HUES64 (cell line): Measurements from ENCODE around the gene MOB3A.

ENCODE experiments used
- H3K27ac ChIP-seq: 2 replicates; pipeline ENCODE4 v1.7.0; 2013; ENCODE audit warnings: low read depth, low read length, inconsistent platforms
- H3K27me3 ChIP-seq: 2 replicates; pipeline ENCODE4 v1.6.1; 2013; ENCODE audit warnings: mild to moderate bottlenecking, low read length; ENCODE audit not compliant: insufficient read depth
- H3K36me3 ChIP-seq: 2 replicates; pipeline ENCODE4 v1.6.1; 2013; ENCODE audit warnings: mild to moderate bottlenecking, low read length; ENCODE audit not compliant: insufficient read depth
- H3K4me1 ChIP-seq: 2 replicates; pipeline ENCODE4 v1.6.1; 2013; ENCODE audit warnings: mild to moderate bottlenecking, low read length, moderate library complexity; ENCODE audit not compliant: insufficient read depth
- H3K4me3 ChIP-seq: 2 replicates; pipeline ENCODE4 v1.5.1; 2013; ENCODE audit warnings: mild to moderate bottlenecking, low read length, moderate library complexity
- H3K9ac ChIP-seq: 2 replicates; pipeline ENCODE4 v1.6.1; 2013; ENCODE audit warnings: mild to moderate bottlenecking, low read depth, low read length
- H3K9me3 ChIP-seq: 2 replicates; pipeline ENCODE4 v1.6.1; 2013; ENCODE audit warnings: low read depth, low read length; ENCODE audit not compliant: insufficient read depth
- WGBS: fragments of 150-250, 120-280 bp; methylation state at CpG from one replicate; pipeline ENCODE4 v1.1.7; 2013; ENCODE audit warnings: missing lambda C conversion rate; 5-methylcytosine and 5-hydroxymethylcytosine counted together

MOB3A gene

GRCh38 chr19:2051773-2052704, 44.1 kb downstream of the MOB3A start:
- Histone ChIP-seq H3K4me3 (peak overlapping the region; percentile 53; the same call in 1 of the 2 replicates), H3K36me3 (peaks cover under 1% of the 10 kb centered on the region; the same call in 1 of the 2 replicates), H3K27ac (no peak overlapping the region), H3K4me1 (no peaks in the 10 kb centered on the region), H3K9me3 (no peaks in the 10 kb centered on the region), H3K9ac (no peak overlapping the region), H3K27me3 (no peaks in the 10 kb centered on the region)
- WGBS: 90% methylated on average over 18 of the region's 18 CpGs

GRCh38 chr19:2050991-2051772, 44.9 kb downstream of the MOB3A start, which contains the start of gene MKNK2:
MKNK2 (minus strand) TSS chr19:2051244; CDS start chr19:2050851, 393 bp downstream.
- H3K4me3 ChIP-seq: peak within 1 kb of the TSS; percentile 94
- H3K4me1 ChIP-seq: no peaks in the 10 kb centered on the region
- peak within 1 kb of the TSS; percentile 80 for H3K9ac ChIP-seq
- peaks cover 7% of the 10 kb centered on the region; the same call in 1 of the 2 replicates for H3K36me3 ChIP-seq
- 3% methylated on average over 93 of the region's 93 CpGs for WGBS
- H3K9me3 ChIP-seq: no peaks in the 10 kb centered on the region
- no peaks in the 10 kb centered on the region for H3K27me3 ChIP-seq
- H3K27ac ChIP-seq: 0 out of 2 replicates have a peak within 1 kb of the TSS, but pooled peaks have one; percentile 5

GRCh38 chr19:2050349-2050990, 45.7 kb downstream of the MOB3A start:
- Histone ChIP-seq H3K9me3 (no peaks in the 10 kb centered on the region), H3K27me3 (no peaks in the 10 kb centered on the region), H3K4me3 (peak overlapping the region; percentile 94), H3K36me3 (peaks cover 13% of the 10 kb centered on the region), H3K4me1 (no peaks in the 10 kb centered on the region), H3K9ac (peak overlapping the region; percentile 80), H3K27ac (0 out of 2 replicates have a peak overlapping the region, but pooled peaks have one; percentile 5)
- WGBS: under 1% methylated on average over 49 of the region's 49 CpGs

- Histone ChIP-seq H3K36me3 (peaks cover 19% of the 10 kb centered on the region), H3K9me3 (no peaks in the 10 kb centered on the region), H3K4me3 (peak overlapping the region; percentile 94), H3K4me1 (no peaks in the 10 kb centered on the region), H3K9ac (peak overlapping the region; percentile 80), H3K27ac (no peak overlapping the region), H3K27me3 (no peaks in the 10 kb centered on the region)
- 6% methylated on average over 15 of the region's 16 CpGs for WGBS
Measured at GRCh38 chr19:2049741-2050348, 46.3 kb downstream of the MOB3A start.

- WGBS: 89% methylated on average over 27 of the region's 27 CpGs
- Histone ChIP-seq H3K9ac (no peak overlapping the region; the same call in 1 of the 2 replicates), H3K4me3 (peak overlapping the region; percentile 94), H3K27ac (no peak overlapping the region), H3K4me1 (no peaks in the 10 kb centered on the region), H3K27me3 (no peaks in the 10 kb centered on the region), H3K36me3 (peaks cover 24% of the 10 kb centered on the region), H3K9me3 (no peaks in the 10 kb centered on the region)
Measured at GRCh38 chr19:2048959-2049740, 47.0 kb downstream of the MOB3A start.

GRCh38 chr19:2048104-2048958, 47.8 kb downstream of the MOB3A start:
- Histone ChIP-seq H3K9me3 (no peaks in the 10 kb centered on the region), H3K36me3 (peaks cover 24% of the 10 kb centered on the region), H3K27ac (no peak overlapping the region), H3K4me3 (no peak overlapping the region), H3K9ac (no peak overlapping the region), H3K27me3 (no peaks in the 10 kb centered on the region), H3K4me1 (no peaks in the 10 kb centered on the region)
- 93% methylated on average over 17 of the region's 17 CpGs for whole genome bisulfite sequencing

GRCh38 chr19:2047449-2048103, 48.5 kb downstream of the MOB3A start:
- Histone ChIP-seq H3K27me3 (no peaks in the 10 kb centered on the region), H3K4me3 (no peak overlapping the region), H3K9me3 (no peaks in the 10 kb centered on the region), H3K9ac (no peak overlapping the region), H3K27ac (no peak overlapping the region), H3K36me3 (peaks cover 24% of the 10 kb centered on the region), H3K4me1 (peaks cover 4% of the 10 kb centered on the region)
- WGBS: 91% methylated on average over 22 of the region's 22 CpGs

GRCh38 chr19:2047076-2047448, 49.1 kb downstream of the MOB3A start:
- H3K36me3 ChIP-seq: peaks cover 27% of the 10 kb centered on the region
- 91% methylated on average over 6 of the region's 6 CpGs for WGBS

More at GRCh38 chr19:2047076-2047448, 49.1 kb downstream of the MOB3A start:
- Histone ChIP-seq H3K27me3 (no peaks in the 10 kb centered on the region), H3K9me3 (no peaks in the 10 kb centered on the region), H3K4me1 (peaks cover 8% of the 10 kb centered on the region), H3K9ac (no peak overlapping the region), H3K27ac (no peak overlapping the region), H3K4me3 (no peak overlapping the region)
